ENCODE data around the gene DUSP19.

- TF ChIP-seq, protein P1, sequence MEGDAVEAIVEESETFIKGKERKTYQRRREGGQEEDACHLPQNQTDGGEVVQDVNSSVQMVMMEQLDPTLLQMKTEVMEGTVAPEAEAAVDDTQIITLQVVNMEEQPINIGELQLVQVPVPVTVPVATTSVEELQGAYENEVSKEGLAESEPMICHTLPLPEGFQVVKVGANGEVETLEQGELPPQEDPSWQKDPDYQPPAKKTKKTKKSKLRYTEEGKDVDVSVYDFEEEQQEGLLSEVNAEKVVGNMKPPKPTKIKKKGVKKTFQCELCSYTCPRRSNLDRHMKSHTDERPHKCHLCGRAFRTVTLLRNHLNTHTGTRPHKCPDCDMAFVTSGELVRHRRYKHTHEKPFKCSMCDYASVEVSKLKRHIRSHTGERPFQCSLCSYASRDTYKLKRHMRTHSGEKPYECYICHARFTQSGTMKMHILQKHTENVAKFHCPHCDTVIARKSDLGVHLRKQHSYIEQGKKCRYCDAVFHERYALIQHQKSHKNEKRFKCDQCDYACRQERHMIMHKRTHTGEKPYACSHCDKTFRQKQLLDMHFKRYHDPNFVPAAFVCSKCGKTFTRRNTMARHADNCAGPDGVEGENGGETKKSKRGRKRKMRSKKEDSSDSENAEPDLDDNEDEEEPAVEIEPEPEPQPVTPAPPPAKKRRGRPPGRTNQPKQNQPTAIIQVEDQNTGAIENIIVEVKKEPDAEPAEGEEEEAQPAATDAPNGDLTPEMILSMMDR (IDR thresholded peaks at IDR 0.05) = no peak
- TF ChIP-seq POLR2A (IDR thresholded peaks at IDR 0.05) = no peak
Measured at GRCh38 chr2:183125659-183126341, 47.3 kb downstream of the DUSP19 start.
